HG03139 (cell line): Measurements from ENCODE around the gene OR52E4.

Experiments used
- ATAC-seq: cut with Tn5 transposase; IDR thresholded peaks from one replicate; pipeline ENCODE4 v1.9.1; 2021; ENCODE audit not compliant: unreplicated experiment

The OR52E4 gene

GRCh38 chr11:5928811-5929210 is 48.4 kb downstream of the OR52E4 start:
- no peak for ATAC-seq

DNA sequence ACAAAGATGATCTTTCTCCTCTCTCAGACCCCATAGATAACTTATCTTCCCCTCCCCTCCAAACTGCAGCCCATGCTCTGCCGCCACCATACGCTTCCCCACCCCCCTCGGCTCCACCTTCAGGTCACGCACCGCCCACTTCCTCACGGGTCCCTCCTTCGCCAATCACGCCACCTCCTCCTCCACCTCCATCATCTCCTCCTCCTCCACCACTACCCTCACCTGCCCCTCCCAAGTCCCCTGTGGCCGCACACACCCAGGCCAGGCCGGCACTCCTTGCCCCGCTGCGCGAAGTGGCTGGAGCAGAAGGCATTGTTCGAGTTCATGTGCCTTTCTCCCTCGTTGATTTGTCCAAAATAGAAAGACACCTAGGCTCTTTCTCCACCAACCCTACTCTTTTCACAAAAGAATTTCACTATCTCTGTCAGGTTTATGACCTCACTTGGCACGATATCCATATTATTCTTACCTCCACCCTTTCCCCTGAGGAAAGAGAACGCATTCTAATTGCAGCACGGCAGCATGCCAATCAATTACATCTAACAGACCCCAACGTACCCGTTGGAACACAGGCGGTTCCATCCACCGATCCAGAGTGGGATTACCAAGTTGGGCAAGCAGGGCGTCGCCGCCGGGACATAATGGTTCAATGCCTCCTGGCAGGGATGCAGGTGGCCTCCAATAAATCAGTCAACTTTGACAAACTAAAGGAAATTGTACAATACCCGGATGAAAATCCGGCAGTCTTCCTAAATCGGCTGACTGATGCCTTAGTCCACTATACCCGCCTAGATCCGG is 49.3 kb downstream of the OR52E4 start:
- ATAC-seq, result no peak

- ATAC-seq, result no peak
Observed at GRCh38 chr11:5930614-5931013, 50.2 kb downstream of the OR52E4 start.

- ATAC-seq, result no peak
Observed at GRCh38 chr11:5931061-5931460, 50.6 kb downstream of the OR52E4 start.

DNA sequence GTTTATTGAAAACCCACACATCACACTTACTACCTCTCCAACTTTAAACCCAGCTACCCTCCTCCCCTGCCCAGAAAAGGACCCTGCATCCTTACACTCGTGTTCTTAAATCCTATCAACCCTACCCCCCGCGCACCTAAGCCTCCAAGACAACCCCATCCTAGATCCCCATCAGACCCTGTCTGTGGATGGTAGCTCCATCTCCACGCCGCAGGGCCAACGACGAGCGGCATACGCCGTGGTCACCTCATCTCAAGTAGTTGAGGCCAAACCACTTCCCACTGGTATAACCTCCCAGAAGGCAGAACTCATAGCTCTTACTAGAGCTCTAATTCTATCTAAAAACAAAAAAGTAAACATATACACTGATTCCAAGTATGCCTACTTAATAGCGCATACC is 52.2 kb downstream of the OR52E4 start:
- ATAC-seq, result no peak

DNA sequence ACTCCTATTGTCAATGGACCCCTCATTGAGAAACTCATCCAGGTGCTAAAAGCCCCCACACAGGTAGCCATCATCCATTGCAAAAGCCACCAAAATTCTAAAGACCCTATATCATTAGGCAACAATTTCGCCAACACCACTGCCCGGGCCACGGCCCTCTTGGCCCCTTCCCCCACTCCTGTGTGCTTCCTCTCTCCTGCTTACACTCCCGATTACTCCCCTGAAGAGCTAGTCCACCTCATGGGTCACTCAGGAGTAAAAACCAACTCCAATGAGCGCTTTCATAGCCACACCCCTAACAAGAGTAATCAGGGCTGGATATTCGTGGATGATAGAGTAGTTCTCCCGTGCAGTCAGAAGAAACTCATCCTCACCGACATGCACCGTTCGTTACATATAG is 52.7 kb downstream of the OR52E4 start:
- no peak for ATAC-seq
